HepG2 (cell line): ENCODE results near the gene ITGA2. TPM values are rescaled to one million over a fixed set of nuclear protein-coding genes. Genes with fewer than 3 reads are reported as not detected.

Experiments
- ATAC-seq: fragments of 200-7000 bp; cut with Tn5 transposase; 3 replicates; pipeline ENCODE4 v1.9.1; 2020; ENCODE audit warnings: mild to moderate bottlenecking, moderate library complexity
- BruUV-seq: library from RNA; stranded (reverse); fragments of 400-500 nt; replicated peaks from 2 replicates; lab custom pipeline; 2021; lab: Mats Ljungman, UMichigan
- CTCF ChIA-PET: fragments of 300-600 bp; formaldehyde crosslinking; extraction: SDS; loops from one replicate; lab custom pipeline; 2021; ENCODE audit warnings: low total read pairs, inconsistent platforms, low intra/inter-chr PET ratio; lab: Yijun Ruan, JAX
- POLR2A ChIA-PET: fragments of 350-600 bp; sonication (Branson Sonifier 250); formaldehyde crosslinking; loops from one replicate; lab custom pipeline; 2020; ENCODE audit warnings: antibody characterized with exemption, inconsistent platforms; lab: Yijun Ruan, JAX
- DNase-seq: peaks from one replicate; pipeline ENCODE4 v3.0.0-alpha.2; 2015; ENCODE audit warnings: low spot score
- FAIRE-seq: peaks from 3 replicates; lab custom pipeline; 2011; peaks lifted over from hg19 to GRCh38; lab: Jason Lieb, UNC
- H2AFZ ChIP-seq: one replicate; pipeline ENCODE4 v1.6.1; 2011; ENCODE audit warnings: low read length, inconsistent platforms
- H3K27ac ChIP-seq: fragments of 300-600 bp; 3 replicates; pipeline ENCODE4 v1.8.0; 2011; ENCODE audit warnings: mixed run types, mild to moderate bottlenecking, mixed read lengths, low read length, inconsistent platforms; ENCODE audit not compliant: insufficient read depth; ENCODE audit errors: extremely low read length
- H3K27me3 ChIP-seq, 2 experiments: fragments of 200-600 bp in 1 of 2; 2 replicates in 1 of 2; 3 replicates in 1 of 2; pipeline versions ENCODE4 v1.6.0 to v1.8.0; 2011; ENCODE audit warnings: low read length in 2 of 2, mild to moderate bottlenecking in 2 of 2, moderate library complexity in 2 of 2, inconsistent platforms in 1 of 2; ENCODE audit not compliant: insufficient read depth in 2 of 2, control insufficient read depth in 1 of 2
- H3K36me3 ChIP-seq, 2 experiments: fragments of 200-600 bp in 1 of 2; replicated peaks in 1 of 2; 2 replicates in 1 of 2; 3 replicates in 1 of 2; pipeline versions ENCODE4 v1.5.1 to v1.8.0; 2011; ENCODE audit warnings: low read length in 2 of 2, inconsistent platforms in 1 of 2; ENCODE audit not compliant: insufficient read depth in 2 of 2, control insufficient read depth in 1 of 2
- H3K4me1 ChIP-seq: 2 replicates; pipeline ENCODE4 v1.5.1; 2012; ENCODE audit warnings: low read length, inconsistent platforms; ENCODE audit not compliant: insufficient read depth
- H3K4me2 ChIP-seq: 2 replicates; pipeline ENCODE4 v1.6.0; 2011; ENCODE audit warnings: low read depth, low read length, inconsistent platforms
- H3K4me3 ChIP-seq, 3 experiments: fragments of 200-600 bp in 1 of 3; sonication (generic), shearing (Covaris generic) in 1 of 3; replicated peaks in 1 of 3; 2 replicates each; pipeline ENCODE4 v1.5.1; 2011 to 2016; ENCODE audit warnings: low read length in 3 of 3, inconsistent platforms in 2 of 3, low read depth in 2 of 3, mild to moderate bottlenecking in 2 of 3, control low read depth in 1 of 3, mixed read lengths in 1 of 3; ENCODE audit not compliant: insufficient read depth in 1 of 3
- H3K79me2 ChIP-seq: one replicate; pipeline ENCODE4 v1.6.1; 2011; ENCODE audit warnings: low read length, inconsistent platforms; ENCODE audit not compliant: insufficient read depth
- H3K9ac ChIP-seq: 2 replicates; pipeline ENCODE4 v1.6.0; 2011; ENCODE audit warnings: mild to moderate bottlenecking, low read depth, low read length, inconsistent platforms; ENCODE audit not compliant: insufficient read depth
- H3K9me3 ChIP-seq: 2 replicates; pipeline ENCODE4 v1.5.1; 2012; ENCODE audit warnings: mild to moderate bottlenecking, low read length
- H4K20me1 ChIP-seq: 2 replicates; pipeline ENCODE4 v1.6.0; 2011; ENCODE audit warnings: inconsistent platforms, mild to moderate bottlenecking, low read length, moderate library complexity; ENCODE audit not compliant: insufficient read depth
- CEBPG ChIP-seq: IDR thresholded peaks from 2 replicates; pipeline ENCODE4 v1.6.1; 2016
- CHCHD3 ChIP-seq: sonication (generic); formaldehyde crosslinking; IDR thresholded peaks from 2 replicates; pipeline ENCODE4 v1.8.0; 2022; ENCODE audit warnings: mild to moderate bottlenecking, missing genetic modification reagents, moderate library complexity
- FOXA1 ChIP-seq, 2 experiments: fragments of 450-650 bp in 1 of 2; sonication (generic) in 1 of 2; formaldehyde crosslinking in 1 of 2; IDR thresholded peaks; 2 replicates each; pipeline versions ENCODE4 v1.4.0 to v1.6.1; 2016 to 2020; ENCODE audit warnings: missing genetic modification reagents in 1 of 2
- ZFP36L2 ChIP-seq: sonication (generic); formaldehyde crosslinking; IDR thresholded peaks from 2 replicates; pipeline ENCODE4 v1.4.0; 2020; ENCODE audit warnings: missing genetic modification reagents
- ZNF614 ChIP-seq: IDR thresholded peaks from 2 replicates; pipeline ENCODE4 v1.6.1; 2018; ENCODE audit warnings: missing biosample characterization, missing genetic modification reagents, inconsistent platforms, borderline replicate concordance
- ZSCAN30 ChIP-seq: sonication (generic); formaldehyde crosslinking; IDR thresholded peaks from 2 replicates; pipeline ENCODE4 v1.5.0; 2020; ENCODE audit warnings: mild to moderate bottlenecking, missing genetic modification reagents
- WGBS: methylation state at CpG from one replicate; pipeline ENCODE4 v1.1.6; 2017; ENCODE audit warnings: low lambda C conversion rate; 5-methylcytosine and 5-hydroxymethylcytosine counted together
- in situ Hi-C: cut with HindIII; loops from 2 replicates; pipeline ENCODE4 v1.10.0; 2017; ENCODE audit warnings: low pct_unique_long_range_greater_than_20kb; ENCODE audit not compliant: extremely low pct_ligation_motif_present
- intact Hi-C: fragments of 100-400 bp; cut with micrococcal nuclease; formaldehyde crosslinking; loops from one replicate; pipeline ENCODE4 v1.10.0; 2022; ENCODE audit not compliant: unreplicated experiment
- polyA plus RNA-seq, 8 experiments: library from polyadenylated mRNA; depleted of rRNA in 3 of 8; stranded (reverse) in 7 of 8; unstranded in 1 of 8; fragments of >200 nt; fragmentation: Illumina TruSeq in 4 of 8; extraction: Trizol in 4 of 8; gene quantifications; 2 replicates each; pipeline versions ENCODE4 v1.2.1 to v1.2.3, GENCODE V29; 2011 to 2016; ENCODE audit warnings: low read depth in 4 of 8, missing spikeins in 1 of 8, mixed read lengths in 1 of 8; ENCODE audit not compliant: insufficient read depth in 1 of 8
- total RNA-seq, 5 experiments: library from RNA; depleted of rRNA; stranded (reverse); fragments of >200 nt; fragmentation: Illumina TruSeq; extraction: Trizol; gene quantifications; 2 replicates each; pipeline ENCODE4 v1.2.3, GENCODE V29; 2016; ENCODE audit warnings: low read depth in 1 of 5
- TF ChIP-seq, protein P1 (sequence below): sonication (generic); formaldehyde crosslinking; IDR thresholded peaks from 2 replicates; pipeline ENCODE4 v1.4.0; 2020; ENCODE audit warnings: missing genetic modification reagents; ENCODE audit errors: not compliant biosample characterization
- TF ChIP-seq, protein P2 (sequence below): sonication (generic); formaldehyde crosslinking; IDR thresholded peaks from 2 replicates; pipeline ENCODE4 v1.8.0; 2022; ENCODE audit warnings: mild to moderate bottlenecking, missing genetic modification reagents; ENCODE audit not compliant: insufficient replicate concordance
- TF ChIP-seq, protein P3 (sequence below): sonication (generic); formaldehyde crosslinking; IDR thresholded peaks from 2 replicates; pipeline ENCODE4; 2020; ENCODE audit warnings: missing genetic modification reagents, mild to moderate bottlenecking, borderline replicate concordance
- TF ChIP-seq, protein P4 (sequence below): sonication (generic); formaldehyde crosslinking; conservative IDR thresholded peaks from 2 replicates; pipeline ENCODE4 v1.4.0; 2020; ENCODE audit warnings: mild to moderate bottlenecking, missing genetic modification reagents, moderate library complexity

Gene ITGA2
- total and polyA plus RNA-seq, 2 of the 13 experiments (the other 11 are each of a cell fraction or from before 2014, with no cell fraction given), result 15.8 to 58.3 TPM

DNA sequence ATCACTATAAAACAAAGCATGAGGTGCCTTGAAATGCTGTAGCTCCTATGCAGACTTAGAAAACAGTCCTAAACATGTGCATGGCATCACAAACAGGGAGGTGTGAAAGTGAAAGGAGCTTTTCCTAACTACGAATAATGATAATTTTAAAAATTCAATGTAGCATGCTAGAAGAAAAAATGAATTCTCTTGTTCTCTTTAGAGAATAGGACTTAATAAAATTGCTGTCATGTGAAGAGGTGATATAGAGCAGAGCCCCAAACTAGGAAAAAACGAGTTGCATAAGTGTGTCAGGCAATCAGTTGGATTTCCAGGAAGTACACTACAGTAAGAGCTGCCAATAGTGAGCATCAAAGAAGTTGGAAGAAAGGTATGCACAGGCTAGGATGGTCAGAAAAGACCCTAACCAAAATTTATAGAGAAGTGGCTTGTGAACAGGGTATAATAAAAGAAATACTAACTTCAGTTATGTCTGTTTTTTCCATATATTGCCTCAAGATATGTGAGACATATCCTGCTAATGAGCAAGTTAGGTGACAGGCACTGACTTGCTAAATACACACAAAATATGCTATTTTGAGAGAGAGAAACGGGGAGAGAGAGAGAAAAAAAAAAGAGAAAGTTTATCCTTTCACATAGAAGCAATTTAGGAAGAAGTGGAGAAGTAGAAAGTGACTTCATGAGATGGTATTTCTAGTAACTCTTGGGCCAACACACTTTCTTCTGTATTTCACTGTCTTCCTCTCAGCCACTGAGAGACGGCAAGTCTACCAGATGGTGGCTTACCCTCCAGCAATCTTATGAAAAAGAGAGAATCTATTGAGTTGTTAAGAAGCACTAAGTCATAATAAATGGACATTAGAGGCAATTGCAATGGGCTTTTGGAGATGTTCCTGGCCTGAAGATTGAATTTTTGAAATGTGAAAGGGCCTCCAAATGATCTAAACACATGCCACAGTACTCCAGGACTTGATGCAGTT is 18.0 kb downstream of the ITGA2 start:
- peaks cover 61% of the 10 kb centered on the region for H3K79me2 ChIP-seq
- no peak overlapping the region for H3K4me2 ChIP-seq
- CTCF ChIA-PET, result no interaction called here
- H3K9ac ChIP-seq, result no peak overlapping the region
- ATAC-seq (no peak), DNase-seq (no peak), FAIRE-seq (no peak)
- no peaks in the 10 kb centered on the region for H3K9me3 ChIP-seq
- in situ Hi-C loops, result no loop called here
- POLR2A ChIA-PET, result no interaction called here
- no peaks in the 10 kb centered on the region for H4K20me1 ChIP-seq
- intact Hi-C loops, result no loop called here
- peaks cover 99% of the 10 kb centered on the region for H3K4me1 ChIP-seq
- no peak for TF ChIP-seq ZSCAN30 (CRISPR knock-in tag)
- TF ChIP-seq ZNF614, result no peak
- TF ChIP-seq, protein P1, sequence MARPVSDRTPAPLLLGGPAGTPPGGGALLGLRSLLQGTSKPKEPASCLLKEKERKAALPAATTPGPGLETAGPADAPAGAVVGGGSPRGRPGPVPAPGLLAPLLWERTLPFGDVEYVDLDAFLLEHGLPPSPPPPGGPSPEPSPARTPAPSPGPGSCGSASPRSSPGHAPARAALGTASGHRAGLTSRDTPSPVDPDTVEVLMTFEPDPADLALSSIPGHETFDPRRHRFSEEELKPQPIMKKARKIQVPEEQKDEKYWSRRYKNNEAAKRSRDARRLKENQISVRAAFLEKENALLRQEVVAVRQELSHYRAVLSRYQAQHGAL (CRISPR knock-in tag), result no peak
- TF ChIP-seq, protein P2, sequence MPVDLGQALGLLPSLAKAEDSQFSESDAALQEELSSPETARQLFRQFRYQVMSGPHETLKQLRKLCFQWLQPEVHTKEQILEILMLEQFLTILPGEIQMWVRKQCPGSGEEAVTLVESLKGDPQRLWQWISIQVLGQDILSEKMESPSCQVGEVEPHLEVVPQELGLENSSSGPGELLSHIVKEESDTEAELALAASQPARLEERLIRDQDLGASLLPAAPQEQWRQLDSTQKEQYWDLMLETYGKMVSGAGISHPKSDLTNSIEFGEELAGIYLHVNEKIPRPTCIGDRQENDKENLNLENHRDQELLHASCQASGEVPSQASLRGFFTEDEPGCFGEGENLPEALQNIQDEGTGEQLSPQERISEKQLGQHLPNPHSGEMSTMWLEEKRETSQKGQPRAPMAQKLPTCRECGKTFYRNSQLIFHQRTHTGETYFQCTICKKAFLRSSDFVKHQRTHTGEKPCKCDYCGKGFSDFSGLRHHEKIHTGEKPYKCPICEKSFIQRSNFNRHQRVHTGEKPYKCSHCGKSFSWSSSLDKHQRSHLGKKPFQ, result peak; percentile 48
- 0 out of 2 replicates have a peak, but pooled peaks have one; percentile 10 for TF ChIP-seq CEBPG (CRISPR knock-in tag)
- TF ChIP-seq ZFP36L2 (CRISPR knock-in tag), result no peak
- no peak for TF ChIP-seq CHCHD3
- TF ChIP-seq, protein P3, sequence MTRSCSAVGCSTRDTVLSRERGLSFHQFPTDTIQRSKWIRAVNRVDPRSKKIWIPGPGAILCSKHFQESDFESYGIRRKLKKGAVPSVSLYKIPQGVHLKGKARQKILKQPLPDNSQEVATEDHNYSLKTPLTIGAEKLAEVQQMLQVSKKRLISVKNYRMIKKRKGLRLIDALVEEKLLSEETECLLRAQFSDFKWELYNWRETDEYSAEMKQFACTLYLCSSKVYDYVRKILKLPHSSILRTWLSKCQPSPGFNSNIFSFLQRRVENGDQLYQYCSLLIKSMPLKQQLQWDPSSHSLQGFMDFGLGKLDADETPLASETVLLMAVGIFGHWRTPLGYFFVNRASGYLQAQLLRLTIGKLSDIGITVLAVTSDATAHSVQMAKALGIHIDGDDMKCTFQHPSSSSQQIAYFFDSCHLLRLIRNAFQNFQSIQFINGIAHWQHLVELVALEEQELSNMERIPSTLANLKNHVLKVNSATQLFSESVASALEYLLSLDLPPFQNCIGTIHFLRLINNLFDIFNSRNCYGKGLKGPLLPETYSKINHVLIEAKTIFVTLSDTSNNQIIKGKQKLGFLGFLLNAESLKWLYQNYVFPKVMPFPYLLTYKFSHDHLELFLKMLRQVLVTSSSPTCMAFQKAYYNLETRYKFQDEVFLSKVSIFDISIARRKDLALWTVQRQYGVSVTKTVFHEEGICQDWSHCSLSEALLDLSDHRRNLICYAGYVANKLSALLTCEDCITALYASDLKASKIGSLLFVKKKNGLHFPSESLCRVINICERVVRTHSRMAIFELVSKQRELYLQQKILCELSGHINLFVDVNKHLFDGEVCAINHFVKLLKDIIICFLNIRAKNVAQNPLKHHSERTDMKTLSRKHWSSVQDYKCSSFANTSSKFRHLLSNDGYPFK (CRISPR knock-in tag), result no peak
- TF ChIP-seq, protein P4, sequence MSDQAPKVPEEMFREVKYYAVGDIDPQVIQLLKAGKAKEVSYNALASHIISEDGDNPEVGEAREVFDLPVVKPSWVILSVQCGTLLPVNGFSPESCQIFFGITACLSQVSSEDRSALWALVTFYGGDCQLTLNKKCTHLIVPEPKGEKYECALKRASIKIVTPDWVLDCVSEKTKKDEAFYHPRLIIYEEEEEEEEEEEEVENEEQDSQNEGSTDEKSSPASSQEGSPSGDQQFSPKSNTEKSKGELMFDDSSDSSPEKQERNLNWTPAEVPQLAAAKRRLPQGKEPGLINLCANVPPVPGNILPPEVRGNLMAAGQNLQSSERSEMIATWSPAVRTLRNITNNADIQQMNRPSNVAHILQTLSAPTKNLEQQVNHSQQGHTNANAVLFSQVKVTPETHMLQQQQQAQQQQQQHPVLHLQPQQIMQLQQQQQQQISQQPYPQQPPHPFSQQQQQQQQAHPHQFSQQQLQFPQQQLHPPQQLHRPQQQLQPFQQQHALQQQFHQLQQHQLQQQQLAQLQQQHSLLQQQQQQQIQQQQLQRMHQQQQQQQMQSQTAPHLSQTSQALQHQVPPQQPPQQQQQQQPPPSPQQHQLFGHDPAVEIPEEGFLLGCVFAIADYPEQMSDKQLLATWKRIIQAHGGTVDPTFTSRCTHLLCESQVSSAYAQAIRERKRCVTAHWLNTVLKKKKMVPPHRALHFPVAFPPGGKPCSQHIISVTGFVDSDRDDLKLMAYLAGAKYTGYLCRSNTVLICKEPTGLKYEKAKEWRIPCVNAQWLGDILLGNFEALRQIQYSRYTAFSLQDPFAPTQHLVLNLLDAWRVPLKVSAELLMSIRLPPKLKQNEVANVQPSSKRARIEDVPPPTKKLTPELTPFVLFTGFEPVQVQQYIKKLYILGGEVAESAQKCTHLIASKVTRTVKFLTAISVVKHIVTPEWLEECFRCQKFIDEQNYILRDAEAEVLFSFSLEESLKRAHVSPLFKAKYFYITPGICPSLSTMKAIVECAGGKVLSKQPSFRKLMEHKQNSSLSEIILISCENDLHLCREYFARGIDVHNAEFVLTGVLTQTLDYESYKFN (CRISPR knock-in tag), result 0 out of 2 replicates have a peak, but pooled peaks have one; percentile 11
- TF ChIP-seq FOXA1 (IDR thresholded peaks at IDR 0.05), result no peak
- TF ChIP-seq FOXA1 (CRISPR knock-in tag; IDR thresholded peaks at IDR 0.05), result no peak
- 87% methylated on average over 4 of the region's 4 CpGs for WGBS
- H3K36me3 ChIP-seq, result peaks cover 6 to 14% of the 10 kb centered on the region in 2 experiments
- TSS peak; percentile 11 for BruUV-seq
- no peak overlapping the region for H3K4me3 ChIP-seq
- no peak overlapping the region for H2AFZ ChIP-seq
- peak overlapping the region; percentile 21 for H3K27ac ChIP-seq
- no peaks in the 10 kb centered on the region for H3K27me3 ChIP-seq
